Activated naive CD4-positive, alpha-beta T cell treated with anti-CD3 and anti-CD28 coated beads, Interleukin-2, amount 50 U/mL, for 72 hours (primary cell): Measurements from ENCODE around the gene CWC15. TPM values are rescaled to one million over a fixed set of nuclear protein-coding genes. Genes with fewer than 3 reads are reported as not detected.
"Not testable (repeated sequence)": the region's sequence is repeated elsewhere in the genome, so short reads cannot be mapped to it uniquely, and the experiment has no call there.

ENCODE experiments used
- ATAC-seq, 2 donors: fragments of 150-1000 bp; cut with Tn5 transposase; 2 replicates each; pipeline ENCODE4 v1.10.0; 2021; ENCODE audit warnings: mild to moderate bottlenecking in 2 of 2, moderate library complexity in 2 of 2
- DNase-seq, 2 donors: peaks; one replicate each; pipeline ENCODE4 v3.0.0; 2021 to 2022; ENCODE audit warnings: low spot score in 2 of 2
- H3K27ac Mint-ChIP-seq, 2 donors: one replicate each; pipeline ENCODE4 v1.8.0; 2022; ENCODE audit warnings: mild to moderate bottlenecking in 2 of 2, mixed read lengths in 2 of 2
- H3K36me3 Mint-ChIP-seq, 2 donors: one replicate each; pipeline ENCODE4 v1.8.0; 2022; ENCODE audit warnings: mixed read lengths in 2 of 2
- H3K9me3 Mint-ChIP-seq, 2 donors: one replicate each; pipeline ENCODE4 v1.8.0; 2022; ENCODE audit warnings: mixed read lengths in 2 of 2
- total RNA-seq, 2 donors: library from RNA; stranded (reverse); gene quantifications; one replicate each; pipeline ENCODE4 v1.2.3, GENCODE V29; 2022

Gene CWC15
- total RNA-seq, 2 donors from 2014 or later: 83.0 to 85.9 TPM

- Mint-ChIP-seq H3K27ac (peak overlapping the region in 1 of 2 donors; percentile 23), H3K36me3 (peaks cover 5 to 15% of the 10 kb centered on the region in 2 donors), H3K9me3 (peaks cover 5 to 23% of the 10 kb centered on the region in 2 donors)
- DNase-seq: no peak
- peak; percentile 56 to 71 for ATAC-seq
Measured at GRCh38 chr11:94928117-94928990, 45.0 kb downstream of the CWC15 start.

- ATAC-seq (no peak), DNase-seq (no peak)
- Mint-ChIP-seq H3K36me3 (peaks cover 5 to 15% of the 10 kb centered on the region in 2 donors), H3K9me3 (peaks cover 5 to 19% of the 10 kb centered on the region in 2 donors), H3K27ac (no peak overlapping the region)
Measured at GRCh38 chr11:94926698-94927237, 46.6 kb downstream of the CWC15 start.

GRCh38 chr11:94926271-94926625 is 47.1 kb downstream of the CWC15 start:
- DNase-seq (no peak), ATAC-seq (no peak)
- Mint-ChIP-seq H3K27ac (peak overlapping the region in 1 of 2 donors; percentile 72), H3K9me3 (peaks cover 5 to 19% of the 10 kb centered on the region in 2 donors), H3K36me3 (peaks cover 5 to 15% of the 10 kb centered on the region in 2 donors)

GRCh38 chr11:94925422-94926270 is 47.7 kb downstream of the CWC15 start:
- H3K27ac Mint-ChIP-seq: peak overlapping the region in 1 of 2 donors; percentile 72
- peaks cover 5 to 19% of the 10 kb centered on the region in 2 donors for H3K9me3 Mint-ChIP-seq
- DNase-seq: no peak
- ATAC-seq: peak in 1 of 2 donors; percentile 41
- H3K36me3 Mint-ChIP-seq: peaks cover 5 to 15% of the 10 kb centered on the region in 2 donors

- H3K27ac Mint-ChIP-seq: peak overlapping the region; percentile 45 to 72
- peaks cover 5 to 15% of the 10 kb centered on the region in 2 donors for H3K36me3 Mint-ChIP-seq
- DNase-seq (no peak), ATAC-seq (peak in 1 of 2 donors; percentile 44)
- H3K9me3 Mint-ChIP-seq: peaks cover 5 to 19% of the 10 kb centered on the region in 2 donors
Measured at GRCh38 chr11:94924612-94925011, 48.7 kb downstream of the CWC15 start.

- DNase-seq: no peak
- no peak overlapping the region for H3K27ac Mint-ChIP-seq
- H3K9me3 Mint-ChIP-seq: peaks cover 5 to 19% of the 10 kb centered on the region in 2 donors
- peaks cover 5 to 15% of the 10 kb centered on the region in 2 donors for H3K36me3 Mint-ChIP-seq
- peak in 1 of 2 donors; percentile 11 for ATAC-seq
Measured at GRCh38 chr11:94924171-94924572, 49.2 kb downstream of the CWC15 start.

- ATAC-seq (no peak), DNase-seq (no peak)
- Mint-ChIP-seq H3K36me3 (peaks cover 5 to 15% of the 10 kb centered on the region in 2 donors), H3K9me3 (peaks cover 5 to 19% of the 10 kb centered on the region in 2 donors), H3K27ac (no peak overlapping the region)
Measured at GRCh38 chr11:94923004-94923334, 50.4 kb downstream of the CWC15 start.

- H3K27ac Mint-ChIP-seq: no peak overlapping the region
- no peak for DNase-seq
- no peak for ATAC-seq
- peaks cover 5 to 19% of the 10 kb centered on the region in 2 donors for H3K9me3 Mint-ChIP-seq
- H3K36me3 Mint-ChIP-seq: peaks cover 5 to 15% of the 10 kb centered on the region in 2 donors
Measured at GRCh38 chr11:94922321-94923003, 50.9 kb downstream of the CWC15 start.

GRCh38 chr11:94920311-94920710 is 53.0 kb downstream of the CWC15 start:
- Mint-ChIP-seq H3K27ac (no peak overlapping the region), H3K36me3 (peaks cover 0 to 5% of the 10 kb centered on the region in 2 donors), H3K9me3 (peaks cover 5 to 6% of the 10 kb centered on the region in 2 donors)
- DNase-seq (no peak), ATAC-seq (no peak)

GRCh38 chr11:94913718-94914394 is 59.5 kb downstream of the CWC15 start:
- ATAC-seq, H3K36me3 Mint-ChIP-seq, H3K27ac Mint-ChIP-seq, DNase-seq, H3K9me3 Mint-ChIP-seq: not testable (repeated sequence)

GRCh38 chr11:94912806-94913205 is 60.5 kb downstream of the CWC15 start:
- Mint-ChIP-seq H3K36me3 (no peaks in the 10 kb centered on the region), H3K27ac (no peak overlapping the region), H3K9me3 (no peaks in the 10 kb centered on the region)
- ATAC-seq: no peak
- DNase-seq: no peak

Other genes with a start within 250 kb of the CWC15 start
- gene AMOTL1, start 205.2 kb downstream of the CWC15 start, total RNA-seq: 1 to 10 TPM in 1 of 2 donors, under 1 TPM in 1; 0.25 to 1.2 TPM
- gene KDM4D, start 153 bp upstream of the CWC15 start, total RNA-seq: 1 to 10 TPM; 1.3 to 2.0 TPM
- under 1 TPM in 1 of 2 donors, not detected in 1; 0.09 TPM for gene KDM4E, start 51.7 kb upstream of the CWC15 start, total RNA-seq
- gene KDM4F, start 75.9 kb upstream of the CWC15 start, total RNA-seq: not detected
- gene SRSF8, start 93.4 kb upstream of the CWC15 start, total RNA-seq: 10 to 100 TPM; 19.5 to 25.4 TPM
- gene ENDOD1, start 116.3 kb upstream of the CWC15 start, total RNA-seq: 10 to 100 TPM in 1 of 2 donors, 1 to 10 TPM in 1; 6.3 to 11.4 TPM